GM12878 (cell line): Measurements from ENCODE around the gene PCGF1. TPM values are rescaled to one million over a fixed set of nuclear protein-coding genes. Genes with fewer than 3 reads are reported as not detected.

Source experiments
- ATAC-seq: fragments of 200-7000 bp; cut with Tn5 transposase; 3 replicates; pipeline ENCODE4 v1.9.1; 2020; ENCODE audit warnings: mild to moderate bottlenecking, moderate library complexity
- BruUV-seq: library from RNA; stranded (reverse); fragments of 400-500 nt; replicated peaks from 2 replicates; lab custom pipeline; 2021; lab: Mats Ljungman, UMichigan
- CTCF ChIA-PET: fragments of 300-600 bp; sonication (Branson Sonifier 250); formaldehyde crosslinking; extraction: SDS; loops from one replicate; lab custom pipeline; 2021; ENCODE audit warnings: inconsistent platforms; lab: Yijun Ruan, JAX
- POLR2A ChIA-PET: fragments of 350-600 bp; formaldehyde crosslinking; extraction: SDS; loops from one replicate; lab custom pipeline; 2021; ENCODE audit warnings: inconsistent platforms; lab: Charles Lee
- RAD21 ChIA-PET: fragments of 300-600 bp; sonication (Branson Sonifier 250); formaldehyde crosslinking; loops from one replicate; lab custom pipeline; 2023; ENCODE audit warnings: antibody characterized with exemption; ENCODE audit not compliant: unreplicated experiment; lab: Charles Lee
- SMC1A ChIA-PET: fragments of 300-600 bp; sonication (Branson Sonifier 250); formaldehyde crosslinking; loops from one replicate; lab custom pipeline; 2023; ENCODE audit not compliant: unreplicated experiment, uncharacterized antibody; lab: Charles Lee
- DNase-seq: peaks from one replicate; pipeline ENCODE4 v3.0.0-alpha.2; 2011; ENCODE audit warnings: low read depth, low spot score
- FAIRE-seq: peaks from 3 replicates; lab custom pipeline; 2011; peaks lifted over from hg19 to GRCh38; lab: Jason Lieb, UNC
- H2AFZ ChIP-seq: 2 replicates; pipeline ENCODE4 v1.6.0; 2011; ENCODE audit warnings: low read depth, low read length, control low read depth; ENCODE audit not compliant: control insufficient read depth
- H3K27ac ChIP-seq: 2 replicates; pipeline ENCODE4 v1.5.1; 2011; ENCODE audit warnings: control low read depth; ENCODE audit not compliant: control insufficient read depth, insufficient read depth
- H3K27me3 ChIP-seq, 2 experiments: replicated peaks in 1 of 2; 2 replicates each; pipeline versions ENCODE4 v1.6.0 to v1.6.1; 2011; ENCODE audit warnings: low read length in 1 of 2; ENCODE audit not compliant: control insufficient read depth in 2 of 2, insufficient read depth in 2 of 2
- H3K36me3 ChIP-seq, 2 experiments: 2 replicates each; pipeline ENCODE4 v1.5.1; 2011; ENCODE audit warnings: low read length in 1 of 2; ENCODE audit not compliant: control insufficient read depth in 2 of 2, insufficient read depth in 2 of 2
- H3K4me1 ChIP-seq: 2 replicates; pipeline ENCODE4 v1.6.1; 2011; ENCODE audit warnings: mild to moderate bottlenecking, low read length, moderate library complexity, mixed read lengths; ENCODE audit not compliant: control insufficient read depth, insufficient read depth
- H3K4me2 ChIP-seq: 2 replicates; pipeline ENCODE4 v1.6.0; 2011; ENCODE audit warnings: control low read depth; ENCODE audit not compliant: control insufficient read depth, insufficient read depth
- H3K4me3 ChIP-seq: fragments of 200-600 bp; sonication (generic); 2 replicates; pipeline ENCODE4 v1.5.1; 2016
- H3K79me2 ChIP-seq: 2 replicates; pipeline ENCODE4 v1.6.0; 2011; ENCODE audit warnings: low read length; ENCODE audit not compliant: control insufficient read depth, insufficient read depth
- H3K9ac ChIP-seq: 2 replicates; pipeline ENCODE4 v1.8.0; 2011; ENCODE audit warnings: low read length, control low read depth, mixed read lengths; ENCODE audit not compliant: control insufficient read depth, insufficient read depth
- H3K9me3 ChIP-seq: replicated peaks from 3 replicates; pipeline ENCODE4 v1.5.1; 2011; ENCODE audit warnings: mild to moderate bottlenecking, low read length; ENCODE audit not compliant: control insufficient read depth, insufficient read depth
- H4K20me1 ChIP-seq: 2 replicates; pipeline ENCODE4 v1.6.0; 2011; ENCODE audit not compliant: control insufficient read depth, insufficient read depth
- BHLHE40 ChIP-seq, 2 experiments: fragments of 450-650 bp in 1 of 2; IDR thresholded peaks; 2 replicates each; pipeline ENCODE4 v1.6.1; 2011 to 2017; ENCODE audit warnings: low read depth in 2 of 2, borderline replicate concordance in 1 of 2, improper control_type of control experiment in 1 of 2, low read length in 1 of 2, mild to moderate bottlenecking in 1 of 2
- MEF2B ChIP-seq: fragments of 450-650 bp; IDR thresholded peaks from 2 replicates; pipeline ENCODE4 v1.6.1; 2018; ENCODE audit warnings: mild to moderate bottlenecking, moderate library complexity; ENCODE audit not compliant: partially characterized antibody, poor library complexity, severe bottlenecking
- NR2C1 ChIP-seq: fragments of 450-650 bp; IDR thresholded peaks from 2 replicates; pipeline ENCODE4 v1.6.1; 2017; ENCODE audit warnings: antibody characterized with exemption, mild to moderate bottlenecking, moderate library complexity
- NR2F1 ChIP-seq: fragments of 450-650 bp; conservative IDR thresholded peaks from 2 replicates; pipeline ENCODE4 v1.6.1; 2017; ENCODE audit warnings: mild to moderate bottlenecking
- PML ChIP-seq: IDR thresholded peaks from 2 replicates; pipeline ENCODE4 v1.6.1; 2012; ENCODE audit warnings: low read length, inconsistent platforms
- TAF1 ChIP-seq: IDR thresholded peaks from 2 replicates; pipeline ENCODE4 v1.6.1; 2011; ENCODE audit warnings: mild to moderate bottlenecking, low read depth, low read length, borderline replicate concordance
- WGBS: methylation state at CpG from one replicate; pipeline ENCODE4 v1.1.6; 2016; ENCODE audit warnings: low lambda C conversion rate; ENCODE audit not compliant: insufficient replicate concordance, insufficient coverage; ENCODE audit errors: missing lambda C conversion rate; 5-methylcytosine and 5-hydroxymethylcytosine counted together
- in situ Hi-C: fragments of 300-500 bp; cut with MboI; formaldehyde crosslinking; loops from 9 replicates; pipeline ENCODE4 v1.14.3; 2018; ENCODE audit warnings: mixed read lengths
- intact Hi-C: fragments of 100-400 bp; cut with micrococcal nuclease; formaldehyde crosslinking; loops from one replicate; pipeline ENCODE4 v1.14.2; 2022; ENCODE audit not compliant: unreplicated experiment
- polyA plus RNA-seq, 11 experiments: library from polyadenylated mRNA; depleted of rRNA in 4 of 11; unstranded in 6 of 11; stranded (reverse) in 5 of 11; fragments of >200 nt; fragmentation: Nextera tagmentation in 4 of 11; fragmentation: Illumina TruSeq in 1 of 11; extraction: Ambion mirVana in 4 of 11; extraction: Trizol in 1 of 11; gene quantifications; 1 replicate in 1 of 11; 2 replicates in 10 of 11; pipeline versions ENCODE4 v1.2.1 to v1.2.3, GENCODE V29; 2011 to 2016; ENCODE audit warnings: inconsistent platforms in 2 of 11, missing spikeins in 2 of 11, low read depth in 1 of 11
- total RNA-seq, 4 experiments: library from RNA; depleted of rRNA in 3 of 4; stranded (reverse); fragments of >200 nt in 3 of 4; fragmentation: Illumina TruSeq in 1 of 4; extraction: Trizol in 1 of 4; gene quantifications; 2 replicates each; pipeline versions ENCODE4 v1.2.1 to v1.2.3, GENCODE V29; 2013 to 2021
- TF ChIP-seq, protein P1 (sequence below): fragments of 450-650 bp; conservative IDR thresholded peaks from 2 replicates; pipeline ENCODE4 v1.6.1; 2017; ENCODE audit warnings: mild to moderate bottlenecking, moderate library complexity

PCGF1 gene
- total and polyA plus RNA-seq, 10 of the 15 experiments (the other 5 are each of a cell fraction or from before 2014, with no cell fraction given): 23.1 to 50.8 (median 27.4) TPM

- TF ChIP-seq, protein P1, sequence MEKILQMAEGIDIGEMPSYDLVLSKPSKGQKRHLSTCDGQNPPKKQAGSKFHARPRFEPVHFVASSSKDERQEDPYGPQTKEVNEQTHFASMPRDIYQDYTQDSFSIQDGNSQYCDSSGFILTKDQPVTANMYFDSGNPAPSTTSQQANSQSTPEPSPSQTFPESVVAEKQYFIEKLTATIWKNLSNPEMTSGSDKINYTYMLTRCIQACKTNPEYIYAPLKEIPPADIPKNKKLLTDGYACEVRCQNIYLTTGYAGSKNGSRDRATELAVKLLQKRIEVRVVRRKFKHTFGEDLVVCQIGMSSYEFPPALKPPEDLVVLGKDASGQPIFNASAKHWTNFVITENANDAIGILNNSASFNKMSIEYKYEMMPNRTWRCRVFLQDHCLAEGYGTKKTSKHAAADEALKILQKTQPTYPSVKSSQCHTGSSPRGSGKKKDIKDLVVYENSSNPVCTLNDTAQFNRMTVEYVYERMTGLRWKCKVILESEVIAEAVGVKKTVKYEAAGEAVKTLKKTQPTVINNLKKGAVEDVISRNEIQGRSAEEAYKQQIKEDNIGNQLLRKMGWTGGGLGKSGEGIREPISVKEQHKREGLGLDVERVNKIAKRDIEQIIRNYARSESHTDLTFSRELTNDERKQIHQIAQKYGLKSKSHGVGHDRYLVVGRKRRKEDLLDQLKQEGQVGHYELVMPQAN: 0 out of 2 replicates have a peak, but pooled peaks have one; percentile 42
- TF ChIP-seq MEF2B (peak; percentile 18), TAF1 (peak; percentile 11; the same call in 1 of the 2 replicates), NR2F1 (peak; percentile 87)
- TF ChIP-seq, all 136 proteins: peak for 27
Measured at GRCh38 chr2:74502720-74503505, 4.6 kb downstream of the PCGF1 start (continued).

- in situ Hi-C loops (no loop called here), intact Hi-C loops (loop anchor here (2.0 kb wide), 1 partner anchor 19 kb away; the partner anchor contains the start of genes CCDC142 and TTC31)
- ChIA-PET SMC1A (interaction anchor here (1.3 to 7.0 kb wide), 2 partner anchors 13 to 84 kb away, joined by 5 to 71 read pairs; no protein-coding TSS in a partner anchor), RAD21 (interaction anchor here (0.8 to 2.9 kb wide), 5 partner anchors 18 to 87 kb away, joined by 3 to 10 read pairs (median 8); partner anchors contain the start of genes AUP1, CCDC142, HTRA2 and TTC31), POLR2A (interaction anchor here (1.9 kb wide), 1 partner anchor 111 kb away, joined by 4 read pairs; no protein-coding TSS in a partner anchor), CTCF (interaction anchor here (4.8 to 13.9 kb wide), 3 partner anchors 19 to 84 kb away, joined by 34 to 231 read pairs (median 135); partner anchors contain the start of genes AUP1, CCDC142, DQX1 and HTRA2)
- no peaks in the 10 kb centered on the region for H3K9me3 ChIP-seq
- H3K36me3 ChIP-seq: peaks cover 0 to 7% of the 10 kb centered on the region in 2 experiments; a peak in 1 of 4 replicates
- 21% methylated on average over 24 of the region's 32 CpGs for WGBS
- peaks cover 15 to 25% of the 10 kb centered on the region in 2 experiments; a peak in 3 of 4 replicates for H3K27me3 ChIP-seq
- ATAC-seq (no peak), DNase-seq (no peak), FAIRE-seq (no peak)
- no peaks in the 10 kb centered on the region for H4K20me1 ChIP-seq
- TF ChIP-seq PML (no peak), NR2C1 (peak; percentile 44; the same call in 1 of the 2 replicates), BHLHE40 (IDR thresholded peaks at IDR 0.05; ENCODE audit: borderline replicate concordance in 1 of 2, low read depth in 2 of 2, low read length in 1 of 2) (peak in 1 of 2 experiments; percentile 23; a peak in 1 of 4 replicates)
- peak overlapping the region; percentile 55 for H3K9ac ChIP-seq
- peaks cover 12% of the 10 kb centered on the region for H3K79me2 ChIP-seq
- no peak overlapping the region for H3K27ac ChIP-seq
- H3K4me2 ChIP-seq: peak overlapping the region; percentile 93
- H3K4me1 ChIP-seq: peaks cover 30% of the 10 kb centered on the region
- peak overlapping the region; percentile 73 for H3K4me3 ChIP-seq
- peak overlapping the region; percentile 85 for H2AFZ ChIP-seq
- no TSS peak for BruUV-seq
Measured at GRCh38 chr2:74502147-74502719, 5.3 kb downstream of the PCGF1 start.
